HepG2 (cell line): ENCODE results near the gene GSTM1. TPM values are rescaled to one million over a fixed set of nuclear protein-coding genes. Genes with fewer than 3 reads are reported as not detected.
A peak's percentile ranks its signal among the peaks of the same experiment; 100 is the strongest.

Experiments
- FOXO1 ChIP-seq: sonication (generic); formaldehyde crosslinking; IDR thresholded peaks from 2 replicates; pipeline ENCODE4 v1.4.0; 2020; ENCODE audit warnings: missing genetic modification reagents
- GABPB1 ChIP-seq: IDR thresholded peaks from 2 replicates; pipeline ENCODE4 v1.6.1; 2016; ENCODE audit warnings: mild to moderate bottlenecking, missing genetic modification reagents, moderate library complexity, missing compliant biosample characterization
- HCFC1 ChIP-seq: fragments of 150-350 bp; IDR thresholded peaks from 2 replicates; pipeline ENCODE4 v1.6.1; 2014; ENCODE audit warnings: low read depth, low read length
- POLR2AphosphoS5 ChIP-seq: IDR thresholded peaks from 2 replicates; pipeline ENCODE4 v1.6.1; 2012; ENCODE audit warnings: low read depth, low read length
- SP140L ChIP-seq: sonication (generic); formaldehyde crosslinking; IDR thresholded peaks from 2 replicates; pipeline ENCODE4 v1.4.0; 2020; ENCODE audit warnings: missing genetic modification reagents, borderline replicate concordance
- SPEN ChIP-seq: sonication (generic); formaldehyde crosslinking; IDR thresholded peaks from 2 replicates; pipeline ENCODE4 v1.5.1; 2020; ENCODE audit warnings: low read depth, mild to moderate bottlenecking, missing genetic modification reagents
- U2AF2 ChIP-seq: fragments of 200-400 bp; formaldehyde crosslinking; IDR thresholded peaks from 2 replicates; pipeline ENCODE4 v1.6.1; 2017; ENCODE audit warnings: low read depth, mild to moderate bottlenecking, low read length
- ZFP1 ChIP-seq: IDR thresholded peaks from 2 replicates; pipeline ENCODE4 v1.6.1; 2016
- ZMYM2 ChIP-seq: sonication (generic); formaldehyde crosslinking; IDR thresholded peaks from 2 replicates; pipeline ENCODE4 v1.8.0; 2022; ENCODE audit warnings: mild to moderate bottlenecking, missing genetic modification reagents
- ZNF589 ChIP-seq: sonication (generic); formaldehyde crosslinking; conservative IDR thresholded peaks from 2 replicates; pipeline ENCODE4 v1.8.0; 2022; ENCODE audit warnings: mild to moderate bottlenecking, moderate library complexity, missing genetic modification reagents
- ZNF619 ChIP-seq: sonication (generic); formaldehyde crosslinking; IDR thresholded peaks from 2 replicates; pipeline ENCODE4 v1.4.0; 2020; ENCODE audit warnings: mild to moderate bottlenecking, missing genetic modification reagents
- ZNF713 ChIP-seq: sonication (generic); formaldehyde crosslinking; IDR thresholded peaks from 2 replicates; pipeline ENCODE4 v1.4.0; 2020; ENCODE audit warnings: mild to moderate bottlenecking, missing genetic modification reagents
- ZNF782 ChIP-seq: sonication (generic); formaldehyde crosslinking; IDR thresholded peaks from 2 replicates; pipeline ENCODE4 v1.4.0; 2020; ENCODE audit warnings: missing genetic modification reagents, mild to moderate bottlenecking, borderline replicate concordance
- ZSCAN20 ChIP-seq: sonication (generic); formaldehyde crosslinking; IDR thresholded peaks from 2 replicates; pipeline ENCODE4 v1.4.0; 2020; ENCODE audit warnings: missing genetic modification reagents, mild to moderate bottlenecking, borderline replicate concordance
- polyA plus RNA-seq, 8 experiments: library from polyadenylated mRNA; depleted of rRNA in 3 of 8; stranded (reverse) in 7 of 8; unstranded in 1 of 8; fragments of >200 nt; fragmentation: Illumina TruSeq in 4 of 8; extraction: Trizol in 4 of 8; gene quantifications; 2 replicates each; pipeline versions ENCODE4 v1.2.1 to v1.2.3, GENCODE V29; 2011 to 2016; ENCODE audit warnings: low read depth in 4 of 8, missing spikeins in 1 of 8, mixed read lengths in 1 of 8; ENCODE audit not compliant: insufficient read depth in 1 of 8
- total RNA-seq, 5 experiments: library from RNA; depleted of rRNA; stranded (reverse); fragments of >200 nt; fragmentation: Illumina TruSeq; extraction: Trizol; gene quantifications; 2 replicates each; pipeline ENCODE4 v1.2.3, GENCODE V29; 2016; ENCODE audit warnings: low read depth in 1 of 5
- TF ChIP-seq, protein P1 (sequence below): sonication (generic); formaldehyde crosslinking; conservative IDR thresholded peaks from 2 replicates; pipeline ENCODE4 v1.8.0; 2022; ENCODE audit warnings: missing genetic modification reagents
- TF ChIP-seq, protein P2 (sequence below): sonication (generic); formaldehyde crosslinking; IDR thresholded peaks from 2 replicates; pipeline ENCODE4 v1.8.0; 2022; ENCODE audit warnings: mild to moderate bottlenecking, missing genetic modification reagents; ENCODE audit not compliant: insufficient replicate concordance
- TF ChIP-seq, protein P3 (sequence below): sonication (generic); formaldehyde crosslinking; IDR thresholded peaks from 2 replicates; pipeline ENCODE4 v1.5.0; 2020; ENCODE audit warnings: missing genetic modification reagents
- TF ChIP-seq, protein P4 (sequence below): sonication (generic); formaldehyde crosslinking; IDR thresholded peaks from 2 replicates; pipeline ENCODE4 v1.4.0; 2020; ENCODE audit warnings: mild to moderate bottlenecking, missing genetic modification reagents
- TF ChIP-seq, protein P5 (sequence below): sonication (generic); formaldehyde crosslinking; IDR thresholded peaks from 2 replicates; pipeline ENCODE4 v1.4.0; 2020; ENCODE audit warnings: missing genetic modification reagents, borderline replicate concordance

The GSTM1 gene
- total and polyA plus RNA-seq, 2 of the 13 experiments (the other 11 are each of a cell fraction or from before 2014, with no cell fraction given): 0.42 TPM; not detected in 1

DNA sequence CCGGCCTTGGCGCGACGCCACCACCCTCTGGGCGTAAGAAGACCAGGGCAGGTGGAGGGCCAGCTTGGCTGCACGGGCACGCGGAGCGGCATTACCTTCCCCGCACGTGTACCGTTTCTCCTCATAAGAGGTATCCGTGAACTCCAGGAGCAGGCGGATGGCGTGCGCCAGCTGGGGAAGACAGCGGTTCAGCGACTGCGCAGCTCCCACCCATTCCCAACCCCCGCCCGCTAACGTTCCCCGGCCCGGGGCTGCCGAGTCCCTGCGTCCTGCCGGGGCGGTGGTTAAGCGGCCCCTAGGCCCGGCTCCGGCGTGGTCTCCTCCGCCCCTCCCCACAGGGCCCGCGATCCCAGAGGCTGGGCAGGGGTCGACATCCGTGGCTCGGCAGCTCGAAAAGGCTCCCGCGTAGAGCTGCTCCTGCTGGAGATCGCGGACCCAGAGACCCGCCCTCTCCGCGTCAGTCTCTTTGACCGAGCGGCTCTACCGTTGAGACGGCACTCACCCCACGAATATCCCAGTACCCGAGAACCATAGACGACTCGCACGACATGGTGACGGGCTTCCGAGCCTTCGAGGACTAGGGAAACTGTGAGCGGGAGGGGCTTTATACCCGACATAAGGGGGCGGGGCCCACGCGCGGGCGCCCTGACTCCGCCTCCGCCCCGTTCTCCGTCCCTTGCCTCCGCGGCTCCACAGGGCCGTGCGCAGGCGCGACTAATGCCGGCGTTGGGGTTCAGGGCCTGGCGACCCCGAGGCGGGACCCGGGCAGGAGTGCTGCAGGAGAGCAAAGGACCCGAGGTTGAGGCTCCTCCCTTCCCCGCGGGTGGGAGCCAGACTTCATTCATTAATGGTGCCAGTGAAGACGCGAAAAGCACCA lies 52.4 kb downstream of the GSTM1 start (continued):
- TF ChIP-seq, protein P1, sequence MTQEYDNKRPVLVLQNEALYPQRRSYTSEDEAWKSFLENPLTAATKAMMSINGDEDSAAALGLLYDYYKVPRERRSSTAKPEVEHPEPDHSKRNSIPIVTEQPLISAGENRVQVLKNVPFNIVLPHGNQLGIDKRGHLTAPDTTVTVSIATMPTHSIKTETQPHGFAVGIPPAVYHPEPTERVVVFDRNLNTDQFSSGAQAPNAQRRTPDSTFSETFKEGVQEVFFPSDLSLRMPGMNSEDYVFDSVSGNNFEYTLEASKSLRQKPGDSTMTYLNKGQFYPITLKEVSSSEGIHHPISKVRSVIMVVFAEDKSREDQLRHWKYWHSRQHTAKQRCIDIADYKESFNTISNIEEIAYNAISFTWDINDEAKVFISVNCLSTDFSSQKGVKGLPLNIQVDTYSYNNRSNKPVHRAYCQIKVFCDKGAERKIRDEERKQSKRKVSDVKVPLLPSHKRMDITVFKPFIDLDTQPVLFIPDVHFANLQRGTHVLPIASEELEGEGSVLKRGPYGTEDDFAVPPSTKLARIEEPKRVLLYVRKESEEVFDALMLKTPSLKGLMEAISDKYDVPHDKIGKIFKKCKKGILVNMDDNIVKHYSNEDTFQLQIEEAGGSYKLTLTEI (CRISPR knock-in tag): no peak
- TF ChIP-seq POLR2AphosphoS5 (peak; percentile 97), GABPB1 (CRISPR knock-in tag) (peak; percentile 63; the same call in 1 of the 2 replicates), ZNF782 (no peak), ZSCAN20 (CRISPR knock-in tag) (no peak), U2AF2 (no peak), FOXO1 (CRISPR knock-in tag) (no peak), ZMYM2 (CRISPR knock-in tag) (peak; percentile 58; the same call in 1 of the 2 replicates), SP140L (CRISPR knock-in tag) (no peak), ZNF619 (CRISPR knock-in tag) (peak; percentile 54; the same call in 1 of the 2 replicates), ZNF589 (0 out of 2 replicates have a peak, but pooled peaks have one; percentile 23), ZNF713 (CRISPR knock-in tag) (no peak), ZFP1 (CRISPR knock-in tag) (peak; percentile 29; the same call in 1 of the 2 replicates), SPEN (CRISPR knock-in tag) (no peak), HCFC1 (no peak)
- TF ChIP-seq, protein P2, sequence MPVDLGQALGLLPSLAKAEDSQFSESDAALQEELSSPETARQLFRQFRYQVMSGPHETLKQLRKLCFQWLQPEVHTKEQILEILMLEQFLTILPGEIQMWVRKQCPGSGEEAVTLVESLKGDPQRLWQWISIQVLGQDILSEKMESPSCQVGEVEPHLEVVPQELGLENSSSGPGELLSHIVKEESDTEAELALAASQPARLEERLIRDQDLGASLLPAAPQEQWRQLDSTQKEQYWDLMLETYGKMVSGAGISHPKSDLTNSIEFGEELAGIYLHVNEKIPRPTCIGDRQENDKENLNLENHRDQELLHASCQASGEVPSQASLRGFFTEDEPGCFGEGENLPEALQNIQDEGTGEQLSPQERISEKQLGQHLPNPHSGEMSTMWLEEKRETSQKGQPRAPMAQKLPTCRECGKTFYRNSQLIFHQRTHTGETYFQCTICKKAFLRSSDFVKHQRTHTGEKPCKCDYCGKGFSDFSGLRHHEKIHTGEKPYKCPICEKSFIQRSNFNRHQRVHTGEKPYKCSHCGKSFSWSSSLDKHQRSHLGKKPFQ (CRISPR knock-in tag): no peak
- TF ChIP-seq, protein P3, sequence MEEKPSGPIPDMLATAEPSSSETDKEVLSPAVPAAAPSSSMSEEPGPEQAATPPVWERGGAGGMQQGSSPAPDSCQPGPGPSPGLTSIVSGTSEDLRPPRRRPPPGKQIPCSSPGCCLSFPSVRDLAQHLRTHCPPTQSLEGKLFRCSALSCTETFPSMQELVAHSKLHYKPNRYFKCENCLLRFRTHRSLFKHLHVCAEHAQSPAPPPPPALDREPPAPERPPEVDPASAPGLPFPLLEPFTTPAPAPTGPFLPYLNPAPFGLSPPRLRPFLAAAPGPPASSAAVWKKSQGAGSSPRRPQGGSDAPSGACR (CRISPR knock-in tag): 0 out of 2 replicates have a peak, but pooled peaks have one; percentile 23
- TF ChIP-seq, protein P4, sequence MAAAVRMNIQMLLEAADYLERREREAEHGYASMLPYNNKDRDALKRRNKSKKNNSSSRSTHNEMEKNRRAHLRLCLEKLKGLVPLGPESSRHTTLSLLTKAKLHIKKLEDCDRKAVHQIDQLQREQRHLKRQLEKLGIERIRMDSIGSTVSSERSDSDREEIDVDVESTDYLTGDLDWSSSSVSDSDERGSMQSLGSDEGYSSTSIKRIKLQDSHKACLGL (CRISPR knock-in tag): peak; percentile 57; the same call in 1 of the 2 replicates
- TF ChIP-seq, protein P5, sequence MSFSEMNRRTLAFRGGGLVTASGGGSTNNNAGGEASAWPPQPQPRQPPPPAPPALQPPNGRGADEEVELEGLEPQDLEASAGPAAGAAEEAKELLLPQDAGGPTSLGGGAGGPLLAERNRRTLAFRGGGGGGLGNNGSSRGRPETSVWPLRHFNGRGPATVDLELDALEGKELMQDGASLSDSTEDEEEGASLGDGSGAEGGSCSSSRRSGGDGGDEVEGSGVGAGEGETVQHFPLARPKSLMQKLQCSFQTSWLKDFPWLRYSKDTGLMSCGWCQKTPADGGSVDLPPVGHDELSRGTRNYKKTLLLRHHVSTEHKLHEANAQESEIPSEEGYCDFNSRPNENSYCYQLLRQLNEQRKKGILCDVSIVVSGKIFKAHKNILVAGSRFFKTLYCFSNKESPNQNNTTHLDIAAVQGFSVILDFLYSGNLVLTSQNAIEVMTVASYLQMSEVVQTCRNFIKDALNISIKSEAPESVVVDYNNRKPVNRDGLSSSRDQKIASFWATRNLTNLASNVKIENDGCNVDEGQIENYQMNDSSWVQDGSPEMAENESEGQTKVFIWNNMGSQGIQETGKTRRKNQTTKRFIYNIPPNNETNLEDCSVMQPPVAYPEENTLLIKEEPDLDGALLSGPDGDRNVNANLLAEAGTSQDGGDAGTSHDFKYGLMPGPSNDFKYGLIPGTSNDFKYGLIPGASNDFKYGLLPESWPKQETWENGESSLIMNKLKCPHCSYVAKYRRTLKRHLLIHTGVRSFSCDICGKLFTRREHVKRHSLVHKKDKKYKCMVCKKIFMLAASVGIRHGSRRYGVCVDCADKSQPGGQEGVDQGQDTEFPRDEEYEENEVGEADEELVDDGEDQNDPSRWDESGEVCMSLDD (CRISPR knock-in tag): peak; percentile 51; the same call in 1 of the 2 replicates
